OCI-LY7 (cell line): Measurements from ENCODE around the gene IP6K2. TPM values are rescaled to one million over a fixed set of nuclear protein-coding genes. Genes with fewer than 3 reads are reported as not detected.
A peak's percentile ranks its signal among the peaks of the same experiment; 100 is the strongest.
"Not testable (repeated sequence)": the region's sequence is repeated elsewhere in the genome, so short reads cannot be mapped to it uniquely, and the experiment has no call there.

Experiments used
- BruUV-seq: library from RNA; stranded (reverse); fragments of 400-500 nt; replicated peaks from 2 replicates; lab custom pipeline; 2021; lab: Mats Ljungman, UMichigan
- CTCF ChIA-PET: fragments of 300-600 bp; sonication (Branson Sonifier 250); formaldehyde crosslinking; loops from one replicate; lab custom pipeline; 2022; ENCODE audit warnings: antibody characterized with exemption; ENCODE audit not compliant: unreplicated experiment; lab: Charles Lee
- POLR2A ChIA-PET: fragments of 300-600 bp; sonication (Branson Sonifier 250); formaldehyde crosslinking; loops from one replicate; lab custom pipeline; 2022; ENCODE audit warnings: antibody characterized with exemption; lab: Charles Lee
- DNase-seq: peaks from one replicate; pipeline ENCODE4 v3.0.0-alpha.2; 2015; ENCODE audit warnings: low spot score
- H2AFZ ChIP-seq: fragments of 200-600 bp; sonication (generic), shearing (Covaris generic); 2 replicates; pipeline ENCODE4 v1.6.1; 2014; ENCODE audit warnings: mild to moderate bottlenecking, antibody characterized with exemption, low read length, moderate library complexity
- H3K27ac ChIP-seq: fragments of 200-600 bp; sonication (generic); 2 replicates; pipeline ENCODE4 v1.5.1; 2014; ENCODE audit warnings: mixed run types, low read depth, mild to moderate bottlenecking, moderate library complexity, low read length, inconsistent platforms; ENCODE audit not compliant: poor library complexity, severe bottlenecking
- H3K36me3 ChIP-seq: fragments of 200-600 bp; sonication (generic); 2 replicates; pipeline ENCODE4 v1.6.1; 2014; ENCODE audit warnings: mild to moderate bottlenecking, antibody characterized with exemption, low read length, moderate library complexity, mixed read lengths; ENCODE audit not compliant: insufficient read depth
- H3K4me1 ChIP-seq: fragments of 200-600 bp; sonication (generic); 2 replicates; pipeline ENCODE4 v1.5.1; 2014; ENCODE audit warnings: mild to moderate bottlenecking, low read length; ENCODE audit not compliant: insufficient read depth, poor library complexity, severe bottlenecking
- H3K4me2 ChIP-seq: fragments of 200-600 bp; sonication (generic); 2 replicates; pipeline ENCODE4 v1.6.1; 2014; ENCODE audit warnings: mild to moderate bottlenecking, low read length
- H3K4me3 ChIP-seq: fragments of 200-600 bp; sonication (generic); 2 replicates; pipeline ENCODE4 v1.5.1; 2014; ENCODE audit warnings: mild to moderate bottlenecking, low read depth, low read length; ENCODE audit not compliant: poor library complexity, severe bottlenecking
- H3K79me2 ChIP-seq: fragments of 200-600 bp; sonication (generic); 2 replicates; pipeline ENCODE4 v1.6.1; 2016; ENCODE audit warnings: low read depth, mild to moderate bottlenecking, low read length, moderate library complexity, mixed read lengths; ENCODE audit not compliant: insufficient read depth
- H3K9me2 ChIP-seq: fragments of 200-600 bp; sonication (generic); 2 replicates; pipeline ENCODE4 v1.6.1; 2016; ENCODE audit warnings: mild to moderate bottlenecking, low read length, mixed read lengths; ENCODE audit not compliant: insufficient read depth
- H3K9me3 ChIP-seq: fragments of 200-600 bp; sonication (generic); 2 replicates; pipeline ENCODE4 v1.6.1; 2014; ENCODE audit warnings: mild to moderate bottlenecking, mixed run types, low read length, mixed read lengths
- H4K20me1 ChIP-seq: fragments of 200-600 bp; sonication (generic); 2 replicates; pipeline ENCODE4 v1.6.1; 2014; ENCODE audit warnings: mild to moderate bottlenecking, antibody characterized with exemption, low read length, moderate library complexity, mixed read lengths; ENCODE audit not compliant: insufficient read depth
- EZH2phosphoT487 ChIP-seq: fragments of 200-600 bp; sonication (generic); IDR thresholded peaks from 2 replicates; pipeline ENCODE4 v1.6.1; 2018; ENCODE audit warnings: low read depth, borderline replicate concordance, mild to moderate bottlenecking, mixed run types, antibody characterized with exemption, low read length, moderate library complexity, mixed read lengths
- intact Hi-C: fragments of 100-400 bp; cut with micrococcal nuclease; formaldehyde crosslinking; loops from one replicate; pipeline ENCODE4 v1.10.0; 2022; ENCODE audit not compliant: unreplicated experiment
- total RNA-seq, 2 experiments: library from RNA; depleted of rRNA in 1 of 2; stranded (reverse); fragments of >200 nt in 1 of 2; shearing (Covaris generic) in 1 of 2; gene quantifications; 2 replicates each; pipeline ENCODE4 v1.2.3, GENCODE V29; 2014 to 2022
- TF ChIP-seq, protein P1 (sequence below): fragments of 200-600 bp; sonication (generic); conservative IDR thresholded peaks from 2 replicates; pipeline ENCODE4 v1.5.1; 2014; ENCODE audit warnings: mild to moderate bottlenecking, antibody characterized with exemption, low read length, moderate library complexity, mixed read lengths

Gene IP6K2
- total RNA-seq, 2 experiments from 2014 or later: 77.0 to 92.7 TPM

DNA sequence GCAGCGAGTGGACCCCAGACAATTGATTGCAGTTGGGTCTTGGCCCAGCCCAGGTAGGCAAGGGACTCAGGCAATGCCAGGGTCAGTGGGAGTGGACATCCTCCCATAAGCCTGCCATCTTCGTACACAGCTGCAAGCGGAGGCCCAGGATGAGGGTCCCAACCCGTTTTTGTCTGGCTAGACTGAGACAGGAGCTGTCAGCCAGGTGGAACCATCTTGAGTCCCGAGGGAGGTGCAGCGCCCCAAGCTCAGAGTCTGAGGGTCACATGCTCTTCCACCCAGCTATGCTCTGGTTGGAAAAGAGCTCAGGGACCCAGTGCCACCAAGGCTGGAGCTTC, 22.6 kb upstream of the IP6K2 start:
- BruUV-seq: no TSS peak
- intact Hi-C loops: no loop called here
- Histone ChIP-seq H3K36me3 (no peaks in the 10 kb centered on the region), H3K4me2 (peak overlapping the region; percentile 29), H3K79me2 (no peaks in the 10 kb centered on the region), H3K9me2 (no peaks in the 10 kb centered on the region), H3K9me3 (no peaks in the 10 kb centered on the region), H3K4me1 (peaks cover 5% of the 10 kb centered on the region), H4K20me1 (no peaks in the 10 kb centered on the region), H2AFZ (no peak overlapping the region; the same call in 1 of the 2 replicates), H3K4me3 (no peak overlapping the region), H3K27ac (no peak overlapping the region)
- no peak for DNase-seq
- POLR2A ChIA-PET: interaction anchor here (1.1 kb wide), 1 partner anchor 17 kb away, joined by 3 read pairs; no protein-coding TSS in a partner anchor
- TF ChIP-seq, protein P1, sequence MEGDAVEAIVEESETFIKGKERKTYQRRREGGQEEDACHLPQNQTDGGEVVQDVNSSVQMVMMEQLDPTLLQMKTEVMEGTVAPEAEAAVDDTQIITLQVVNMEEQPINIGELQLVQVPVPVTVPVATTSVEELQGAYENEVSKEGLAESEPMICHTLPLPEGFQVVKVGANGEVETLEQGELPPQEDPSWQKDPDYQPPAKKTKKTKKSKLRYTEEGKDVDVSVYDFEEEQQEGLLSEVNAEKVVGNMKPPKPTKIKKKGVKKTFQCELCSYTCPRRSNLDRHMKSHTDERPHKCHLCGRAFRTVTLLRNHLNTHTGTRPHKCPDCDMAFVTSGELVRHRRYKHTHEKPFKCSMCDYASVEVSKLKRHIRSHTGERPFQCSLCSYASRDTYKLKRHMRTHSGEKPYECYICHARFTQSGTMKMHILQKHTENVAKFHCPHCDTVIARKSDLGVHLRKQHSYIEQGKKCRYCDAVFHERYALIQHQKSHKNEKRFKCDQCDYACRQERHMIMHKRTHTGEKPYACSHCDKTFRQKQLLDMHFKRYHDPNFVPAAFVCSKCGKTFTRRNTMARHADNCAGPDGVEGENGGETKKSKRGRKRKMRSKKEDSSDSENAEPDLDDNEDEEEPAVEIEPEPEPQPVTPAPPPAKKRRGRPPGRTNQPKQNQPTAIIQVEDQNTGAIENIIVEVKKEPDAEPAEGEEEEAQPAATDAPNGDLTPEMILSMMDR: no peak
- TF ChIP-seq EZH2phosphoT487: no peak
- CTCF ChIA-PET: no interaction called here

DNA sequence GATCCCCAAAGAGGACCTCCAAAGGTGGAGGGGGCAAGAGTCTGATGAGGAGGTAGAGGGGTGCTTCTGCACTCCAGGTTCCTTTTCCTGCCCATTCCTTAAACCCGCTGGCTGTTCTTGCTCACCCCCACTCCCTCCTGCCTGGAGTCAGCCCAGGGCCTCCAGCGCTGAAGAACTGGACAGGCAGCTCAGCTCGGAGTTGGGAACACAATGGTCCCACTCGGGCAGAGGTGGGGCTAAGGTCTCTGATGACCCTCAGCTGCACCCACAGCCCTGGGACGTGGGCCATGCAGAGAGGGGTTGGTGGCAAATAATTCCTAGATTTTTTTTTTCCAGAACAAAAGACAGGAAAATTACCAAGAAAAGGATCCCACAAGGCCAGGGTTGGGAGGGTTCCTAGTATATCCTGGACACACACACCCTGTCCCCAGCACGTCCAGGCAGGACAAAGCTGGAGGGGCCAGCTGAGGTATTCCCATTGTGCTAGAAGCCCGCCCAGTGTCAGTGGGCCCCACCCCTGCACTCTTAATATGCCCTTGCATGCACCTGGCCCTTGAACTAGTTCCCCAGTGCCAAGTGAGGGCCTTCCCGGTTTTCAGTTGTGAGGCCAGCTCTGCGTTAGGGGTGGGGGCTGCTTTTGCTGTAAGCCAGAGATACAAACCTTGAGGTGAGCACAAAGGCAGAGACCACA, 22.1 kb upstream of the IP6K2 start:
- intact Hi-C loops: no loop called here
- peaks cover 5% of the 10 kb centered on the region for H3K4me1 ChIP-seq
- no peaks in the 10 kb centered on the region for H3K79me2 ChIP-seq
- no peaks in the 10 kb centered on the region for H3K9me2 ChIP-seq
- no peaks in the 10 kb centered on the region for H3K9me3 ChIP-seq
- H3K27ac ChIP-seq: no peak overlapping the region
- no peak overlapping the region for H2AFZ ChIP-seq
- CTCF ChIA-PET: no interaction called here
- BruUV-seq: no TSS peak
- POLR2A ChIA-PET: interaction anchor here (1.1 kb wide), 1 partner anchor 17 kb away, joined by 3 read pairs; no protein-coding TSS in a partner anchor
- TF ChIP-seq, protein P1: no peak
- no peak for TF ChIP-seq EZH2phosphoT487
- no peak overlapping the region; the same call in 1 of the 2 replicates for H3K4me2 ChIP-seq
- no peaks in the 10 kb centered on the region for H3K36me3 ChIP-seq
- no peaks in the 10 kb centered on the region for H4K20me1 ChIP-seq
- DNase-seq: no peak
- H3K4me3 ChIP-seq: no peak overlapping the region

DNA sequence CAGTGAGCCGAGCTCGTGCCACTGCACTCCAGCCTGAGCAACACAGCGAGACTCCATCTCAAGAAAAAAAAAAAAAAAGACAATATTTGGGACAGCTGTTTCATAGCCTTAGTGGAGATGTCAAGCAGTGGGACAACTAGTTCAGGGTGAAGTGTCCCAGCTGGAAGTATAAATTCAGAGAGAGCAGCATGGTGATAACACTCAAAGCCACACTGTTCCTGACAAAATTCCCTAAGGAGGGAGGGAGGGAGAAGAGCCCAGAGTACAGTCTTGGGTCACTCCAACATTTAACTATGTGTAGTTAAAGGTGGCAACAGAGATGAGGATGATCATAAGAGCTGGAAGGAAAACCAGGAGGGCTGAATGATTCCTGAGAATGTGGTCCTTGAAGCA, 21.1 kb upstream of the IP6K2 start:
- H3K9me2 ChIP-seq: no peaks in the 10 kb centered on the region
- no peaks in the 10 kb centered on the region for H3K9me3 ChIP-seq
- H2AFZ ChIP-seq: no peak overlapping the region
- no peaks in the 10 kb centered on the region for H3K36me3 ChIP-seq
- no peak for DNase-seq
- no TSS peak for BruUV-seq
- H3K79me2 ChIP-seq: no peaks in the 10 kb centered on the region
- intact Hi-C loops: no loop called here
- TF ChIP-seq, protein P1: no peak
- TF ChIP-seq EZH2phosphoT487: no peak
- ChIA-PET POLR2A (interaction anchor here (0.5 kb wide), 1 partner anchor 182 kb away, joined by 4 read pairs; no protein-coding TSS in a partner anchor), CTCF (no interaction called here)
- H3K4me3 ChIP-seq: no peak overlapping the region
- no peak overlapping the region for H3K4me2 ChIP-seq
- H4K20me1 ChIP-seq: no peaks in the 10 kb centered on the region
- no peak overlapping the region for H3K27ac ChIP-seq
- peaks cover 5% of the 10 kb centered on the region for H3K4me1 ChIP-seq

DNA sequence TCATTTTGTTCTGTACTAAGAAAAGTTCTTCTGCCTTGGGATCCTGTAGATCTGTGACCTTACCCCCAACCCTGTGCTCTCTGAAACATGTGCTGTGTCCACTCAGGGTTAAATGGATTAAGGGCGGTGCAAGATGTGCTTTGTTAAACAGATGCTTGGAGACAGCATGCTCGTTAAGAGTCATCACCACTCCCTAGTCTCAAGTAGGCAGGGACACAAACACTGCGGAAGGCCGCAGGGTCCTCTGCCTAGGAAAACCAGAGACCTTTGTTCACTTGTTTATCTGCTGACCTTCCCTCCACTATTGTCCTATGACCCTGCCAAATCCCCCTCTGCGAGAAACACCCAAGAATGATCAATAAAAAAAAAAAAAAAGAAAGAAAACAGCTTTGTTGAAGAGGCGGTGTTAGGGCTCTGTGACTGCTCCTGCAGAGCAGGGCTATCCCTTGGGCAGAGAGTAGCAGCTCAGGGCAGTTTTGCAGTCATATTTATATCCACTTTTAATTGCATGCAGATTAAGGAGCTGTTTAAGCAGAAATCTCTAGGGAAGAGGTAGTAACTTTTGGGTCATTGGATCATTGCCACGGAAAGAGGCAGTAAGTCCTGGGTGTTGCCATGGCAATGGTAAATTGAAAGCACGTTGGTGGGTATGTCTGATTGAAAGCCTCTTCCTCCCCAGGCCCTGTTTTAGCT, 18.2 kb upstream of the IP6K2 start:
- H4K20me1 ChIP-seq, H3K27ac ChIP-seq, H3K79me2 ChIP-seq, BruUV-seq, H3K9me2 ChIP-seq, CTCF ChIA-PET, H3K36me3 ChIP-seq, DNase-seq, H3K9me3 ChIP-seq, H3K4me1 ChIP-seq, H3K4me2 ChIP-seq, intact Hi-C loops, H3K4me3 ChIP-seq, H2AFZ ChIP-seq: not testable (repeated sequence)
- POLR2A ChIA-PET: interaction anchor here (0.6 to 0.7 kb wide), 2 partner anchors 458 to 924 kb away, joined by 3 read pairs; no protein-coding TSS in a partner anchor
